ENCODE data around the gene UST.

UST gene, protein sequence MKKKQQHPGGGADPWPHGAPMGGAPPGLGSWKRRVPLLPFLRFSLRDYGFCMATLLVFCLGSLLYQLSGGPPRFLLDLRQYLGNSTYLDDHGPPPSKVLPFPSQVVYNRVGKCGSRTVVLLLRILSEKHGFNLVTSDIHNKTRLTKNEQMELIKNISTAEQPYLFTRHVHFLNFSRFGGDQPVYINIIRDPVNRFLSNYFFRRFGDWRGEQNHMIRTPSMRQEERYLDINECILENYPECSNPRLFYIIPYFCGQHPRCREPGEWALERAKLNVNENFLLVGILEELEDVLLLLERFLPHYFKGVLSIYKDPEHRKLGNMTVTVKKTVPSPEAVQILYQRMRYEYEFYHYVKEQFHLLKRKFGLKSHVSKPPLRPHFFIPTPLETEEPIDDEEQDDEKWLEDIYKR

DNA sequence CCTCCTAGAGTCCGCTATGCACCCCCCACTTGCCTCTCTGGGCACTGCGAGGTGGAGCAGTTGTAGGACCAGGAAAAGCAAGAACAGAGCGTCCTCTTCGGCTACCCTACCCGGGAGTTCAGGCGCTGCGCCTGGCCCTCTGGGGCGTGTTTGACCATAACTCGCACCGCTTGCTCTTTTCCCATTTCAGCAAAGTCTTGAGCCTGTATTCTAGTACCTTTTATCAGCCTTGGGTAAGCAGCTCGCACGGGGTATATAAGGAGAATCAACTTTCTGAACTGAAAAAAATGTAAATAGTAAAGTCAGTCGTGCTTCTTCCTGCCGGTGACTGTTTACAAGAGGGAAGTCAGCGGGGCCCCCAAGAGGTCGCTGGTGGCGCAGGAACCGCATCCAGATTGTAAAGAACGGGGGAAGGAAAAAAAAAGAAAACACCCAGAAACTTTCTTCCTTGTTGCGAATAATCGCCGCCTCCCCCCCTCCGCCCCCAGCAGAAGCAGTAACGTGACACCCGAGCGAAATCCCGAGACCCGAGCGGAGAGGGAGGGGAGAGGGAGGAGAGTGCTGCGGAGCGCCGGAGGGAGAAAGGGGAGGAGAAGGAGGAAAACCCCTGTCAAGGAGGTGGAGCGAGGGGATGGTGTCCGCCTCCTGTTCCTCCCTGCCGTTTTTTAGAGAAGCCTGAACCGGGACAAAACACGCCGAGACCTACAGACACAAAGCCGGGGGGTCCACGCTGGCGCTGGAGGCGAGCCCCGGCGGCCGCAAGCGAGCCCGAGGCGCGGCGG, at the start of gene UST:
Gene UST (plus strand): TSS at position 668 of the 782 bp plus-strand sequence. CDS start 401 bp downstream, outside the sequence.
- DNase-seq (ENCODE audit: low spot score), result peak; percentile 73

DNA sequence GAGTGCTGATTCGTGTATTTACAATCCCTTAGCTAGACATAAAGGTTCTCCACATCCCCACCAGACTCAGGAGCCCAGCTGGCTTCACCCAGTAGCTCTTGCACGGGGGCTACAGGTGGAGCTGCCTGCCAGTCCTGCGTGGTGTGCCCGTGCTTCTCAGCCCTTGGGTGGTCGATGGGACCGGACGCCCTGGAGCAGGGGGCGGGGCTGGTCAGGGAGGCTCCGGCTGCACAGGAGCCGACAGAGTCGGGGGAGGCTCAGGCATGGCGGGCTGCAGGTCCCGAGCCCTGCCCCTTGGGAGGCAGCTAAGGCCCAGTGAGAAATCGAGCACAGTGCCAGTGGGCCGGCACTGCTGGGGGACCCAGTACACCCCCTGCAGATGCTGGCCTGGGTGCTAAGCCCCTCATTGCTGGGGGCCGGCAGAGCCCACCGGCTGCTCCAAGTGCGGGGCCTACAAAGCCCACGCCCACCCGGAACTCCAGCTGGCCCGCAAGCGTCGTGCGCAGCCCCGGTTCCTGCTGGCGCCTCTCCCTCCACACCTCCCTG, 48.9 kb upstream of the UST start:
- DNase-seq (ENCODE audit: low spot score), result no peak

DNA sequence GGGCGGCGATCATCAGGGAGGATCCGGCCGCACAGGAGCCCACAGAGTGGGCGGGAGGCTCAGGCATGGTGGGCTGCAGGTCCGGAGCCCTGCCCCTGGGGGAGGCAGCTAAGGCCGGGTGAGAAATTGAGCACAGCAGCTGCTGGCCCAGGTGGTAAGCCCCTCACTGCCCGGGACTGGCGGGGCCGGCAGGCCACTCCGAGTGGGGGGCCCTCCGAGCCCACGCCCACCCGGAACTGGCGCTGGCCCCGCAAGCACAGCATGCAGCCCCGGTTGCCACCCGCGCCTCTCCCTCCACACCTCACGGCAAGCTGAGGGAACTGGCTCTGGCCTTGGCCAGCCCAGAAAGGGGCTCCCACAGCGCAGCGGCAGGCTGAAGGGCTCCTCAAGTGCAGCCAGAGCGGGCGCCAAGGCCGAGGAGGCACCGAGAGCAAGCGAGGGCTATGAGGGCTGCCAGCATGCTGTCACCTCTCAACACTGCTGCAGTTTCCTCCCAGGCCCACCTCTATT, 48.1 kb upstream of the UST start:
- DNase-seq (ENCODE audit: low spot score), result no peak

DNA sequence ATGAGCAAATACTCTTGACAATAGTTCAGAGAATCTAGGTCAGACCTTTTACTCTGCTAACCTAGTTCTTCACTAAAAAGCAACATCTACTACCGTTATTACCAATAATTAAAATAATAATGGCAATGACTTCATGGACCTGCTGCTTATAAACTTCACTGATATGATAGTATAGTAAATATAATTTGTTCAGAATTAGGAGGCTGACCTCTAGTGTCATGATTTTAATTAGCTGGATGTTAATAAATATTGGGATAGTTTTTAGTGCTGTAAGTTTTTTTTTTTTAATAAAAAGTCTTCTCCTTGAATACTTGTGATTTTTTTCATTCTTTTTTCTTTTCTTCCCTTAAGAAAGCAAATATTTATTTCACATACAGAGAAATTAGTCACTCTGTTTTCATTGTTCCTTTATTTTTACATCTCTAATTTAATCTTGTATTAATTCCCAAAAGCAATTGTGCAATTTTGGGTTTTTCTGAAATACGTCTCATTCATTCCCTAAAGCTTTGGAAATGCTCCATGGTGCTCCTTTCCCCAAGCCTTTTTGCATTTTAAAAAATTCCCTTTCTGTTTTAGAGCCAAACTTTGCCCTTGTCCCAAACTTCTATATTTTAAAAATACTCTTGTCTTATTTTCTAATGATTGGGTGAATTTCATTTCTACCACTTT, 46.6 kb upstream of the UST start:
- DNase-seq (ENCODE audit: low spot score), result no peak

DNA sequence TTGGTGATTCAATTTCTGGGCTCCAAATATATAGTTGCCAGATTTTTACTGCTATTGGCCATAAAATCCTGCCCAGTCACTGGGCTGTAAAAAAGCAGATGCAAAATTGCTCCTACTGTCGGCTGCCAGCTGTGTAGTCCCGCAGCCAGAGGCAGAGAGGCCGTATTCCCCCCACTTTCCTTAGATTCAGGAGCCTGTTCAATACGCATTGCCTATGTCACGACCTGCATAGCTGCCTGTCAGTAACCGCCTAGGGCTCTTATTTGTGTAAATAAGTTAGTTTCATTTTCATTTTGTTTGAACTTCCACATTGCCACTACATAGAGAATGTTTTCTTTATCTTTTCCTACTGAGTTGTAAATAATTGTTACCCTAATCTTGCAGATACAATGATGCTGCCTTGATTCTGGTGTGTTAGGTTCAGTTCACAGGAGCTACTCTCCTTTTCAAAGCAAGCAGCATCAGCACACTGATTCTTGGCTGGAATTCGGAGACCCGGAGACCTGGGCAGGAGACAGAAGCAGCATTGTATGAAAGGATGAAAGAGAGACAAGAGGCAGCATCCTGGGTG, 46.0 kb upstream of the UST start:
- no peak for DNase-seq (ENCODE audit: low spot score)

DNA sequence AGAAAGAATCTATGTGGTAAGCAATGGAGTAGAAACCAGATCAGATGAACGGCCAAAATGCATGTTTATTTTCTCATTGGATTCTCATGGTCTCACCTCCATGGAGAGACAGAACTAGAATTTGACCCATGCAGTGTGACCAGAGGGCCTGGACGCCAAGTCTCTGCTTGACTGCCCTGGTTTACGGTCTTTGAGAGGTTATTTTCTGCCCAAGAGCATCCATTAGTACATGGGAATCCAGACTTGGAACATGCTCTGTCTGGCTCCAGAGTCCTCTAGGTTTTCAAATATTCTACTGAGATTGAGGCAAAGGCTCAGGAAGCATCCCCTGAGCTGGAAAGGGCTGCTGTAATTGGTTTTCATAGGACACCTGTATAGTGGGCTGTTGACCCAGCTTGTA, 45.5 kb upstream of the UST start:
- no peak for DNase-seq (ENCODE audit: low spot score)

DNA sequence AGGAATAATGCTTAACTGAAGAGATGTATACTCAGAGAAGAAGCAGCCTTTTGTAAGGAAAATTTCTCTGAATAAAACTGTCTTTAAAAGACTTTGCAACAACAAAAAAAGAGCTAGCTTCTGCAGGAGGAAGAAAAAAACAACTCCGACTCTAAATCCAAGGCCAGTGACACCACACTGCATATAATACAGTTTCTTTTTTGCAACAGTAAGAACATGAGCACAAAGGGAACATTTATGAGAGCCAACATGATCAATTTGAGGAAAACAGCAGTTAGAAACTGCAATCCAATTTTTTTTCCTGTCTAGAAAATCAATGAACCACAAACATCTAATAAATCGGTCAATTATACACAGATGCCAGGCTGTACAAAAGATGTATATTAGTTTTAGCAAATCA, 42.9 kb upstream of the UST start:
- DNase-seq (ENCODE audit: low spot score), result no peak

DNA sequence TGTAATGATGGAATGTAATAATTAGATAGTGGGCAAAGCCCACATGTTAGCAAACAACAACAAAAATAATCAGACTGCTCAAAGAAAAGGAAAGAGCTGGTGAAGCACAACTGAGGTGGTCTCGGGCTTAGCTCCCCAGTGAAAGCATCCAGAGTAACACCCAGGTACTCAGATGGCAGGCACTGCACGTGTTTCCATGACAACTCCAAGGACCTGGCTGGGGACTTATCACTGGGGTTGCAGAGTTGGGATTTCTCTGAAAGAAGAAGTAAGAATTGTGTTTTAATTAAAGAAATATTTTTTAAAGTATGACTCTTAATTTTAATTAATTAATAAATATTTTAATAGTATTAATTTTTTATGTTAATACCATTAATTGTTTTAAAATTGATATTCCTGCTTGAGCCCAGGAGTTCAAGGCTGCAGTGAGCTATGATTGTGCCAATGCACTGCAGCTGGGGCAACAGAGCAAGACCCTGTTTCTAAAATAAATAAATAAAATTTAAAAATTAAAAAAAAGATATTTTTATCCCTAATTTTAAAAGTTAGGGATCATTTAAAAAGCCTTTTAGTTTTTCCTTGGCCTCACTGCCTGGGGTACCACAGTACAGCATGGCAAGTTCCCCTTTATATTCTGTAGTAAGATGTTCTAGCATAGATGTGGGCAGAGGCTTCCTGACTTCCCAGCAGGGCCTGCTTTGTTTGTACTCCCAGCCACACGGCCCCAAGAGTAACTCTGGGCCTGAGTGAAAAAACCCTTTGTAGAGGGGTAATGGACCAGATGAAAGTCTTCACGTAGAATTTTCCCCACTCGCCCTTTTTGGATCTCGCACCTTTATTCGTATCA, 42.2 kb upstream of the UST start:
- no peak for DNase-seq (ENCODE audit: low spot score)

DNA sequence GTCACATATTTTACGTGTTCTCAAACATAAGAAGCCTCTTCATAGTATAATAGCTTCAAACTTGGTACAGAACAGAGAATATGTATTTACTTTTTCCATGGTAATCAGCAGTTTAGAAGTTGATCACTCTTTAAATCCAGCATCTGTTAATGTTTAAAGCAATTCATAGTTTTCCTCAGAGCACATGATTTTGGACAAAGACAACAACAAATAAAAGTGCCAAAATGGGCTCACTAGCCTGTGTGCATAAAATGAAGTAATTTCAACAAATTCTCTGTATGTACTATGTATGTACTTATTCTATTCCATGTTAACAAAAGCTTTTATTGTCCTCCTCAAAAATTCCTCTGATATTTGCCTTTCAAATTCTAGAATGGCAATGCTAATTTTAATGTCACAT, 38.1 kb upstream of the UST start:
- DNase-seq (ENCODE audit: low spot score), result no peak

DNA sequence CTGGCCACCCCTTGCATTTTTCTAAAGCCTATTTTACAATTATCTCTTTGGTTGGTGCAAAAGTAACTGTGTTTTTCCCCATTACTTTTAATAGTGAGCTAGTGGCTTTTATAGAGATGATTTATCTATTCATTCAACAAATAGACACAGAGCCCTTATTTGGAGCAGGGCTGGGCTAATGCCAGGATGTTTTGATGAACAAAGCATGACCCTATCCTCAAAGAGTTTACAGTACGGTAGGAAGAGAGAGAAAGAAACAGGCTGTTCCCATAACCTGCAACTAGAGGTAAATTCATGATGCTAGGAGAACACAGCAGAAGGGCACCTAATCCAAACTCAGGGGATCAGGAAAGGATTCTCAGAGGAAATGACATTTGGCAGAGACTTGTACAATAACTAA, 37.3 kb upstream of the UST start:
- no peak for DNase-seq (ENCODE audit: low spot score)

DNA sequence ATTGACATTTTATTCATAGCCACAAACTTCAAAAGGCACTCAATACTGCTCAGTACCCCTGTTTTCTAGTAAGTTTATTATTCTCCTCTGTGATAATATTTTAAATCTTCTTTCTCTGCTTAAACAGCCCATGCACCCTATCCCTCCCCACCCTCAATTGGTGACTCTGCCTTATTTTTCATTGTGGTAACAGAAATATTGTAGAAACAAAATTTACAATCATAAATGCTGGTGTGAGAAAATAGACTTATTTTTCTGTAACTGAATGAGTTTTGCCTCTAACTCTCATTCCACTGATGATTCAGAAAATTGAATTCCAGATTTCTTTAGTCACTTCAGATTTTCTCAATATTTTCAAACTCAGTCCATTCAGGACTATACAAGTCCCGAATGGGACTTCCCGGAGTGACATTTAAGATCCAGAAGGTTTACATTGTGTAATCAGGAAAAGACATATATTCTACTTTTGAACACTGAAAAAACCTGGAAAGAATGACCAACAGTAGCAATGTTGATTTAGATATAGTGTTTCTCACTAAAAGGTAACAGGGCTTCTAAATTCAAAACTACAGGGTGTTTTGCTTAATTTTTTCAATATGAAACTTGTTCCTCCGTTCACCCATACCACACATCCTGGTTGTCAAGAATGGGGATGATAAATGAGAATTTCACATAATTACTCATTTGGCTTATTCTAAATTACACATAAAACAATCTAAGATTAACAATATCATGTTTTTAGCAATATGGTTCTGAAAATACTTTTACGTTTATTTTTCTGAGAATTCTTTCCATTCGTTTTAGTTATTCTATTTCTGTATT, 34.8 kb upstream of the UST start:
- DNase-seq (ENCODE audit: low spot score), result no peak

DNA sequence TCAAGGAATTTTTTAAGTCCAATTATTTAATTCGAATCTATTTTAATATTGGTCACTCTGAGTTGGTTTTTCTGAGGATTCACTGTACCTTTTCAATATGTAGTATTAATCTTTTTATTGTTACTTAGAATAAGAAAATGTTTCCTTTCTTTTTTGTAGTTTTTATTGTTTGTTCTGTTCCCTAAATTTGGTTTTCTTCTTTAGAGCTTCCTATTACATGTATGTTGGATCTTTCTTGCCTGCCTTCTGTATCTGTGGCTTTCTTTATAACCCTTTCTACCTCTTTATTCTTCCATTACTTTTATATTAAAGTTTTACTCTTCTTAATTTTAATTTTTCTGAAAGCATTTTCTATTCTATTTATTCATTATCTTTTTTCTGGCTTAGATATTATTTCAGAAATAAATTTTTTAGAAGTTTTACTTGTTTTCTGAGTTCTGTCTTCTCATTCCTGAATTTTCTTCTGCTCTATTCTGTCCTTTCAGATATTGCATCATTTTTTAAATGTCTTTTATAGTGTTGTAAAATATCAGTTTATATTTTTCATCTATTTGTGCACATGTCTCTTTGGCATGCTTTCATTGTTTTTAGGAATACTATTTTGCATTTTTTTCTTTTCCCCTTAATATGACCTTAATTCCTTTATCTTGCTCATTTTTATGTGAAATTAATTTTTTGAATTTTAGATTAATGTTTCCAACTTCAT, 33.6 kb upstream of the UST start:
- DNase-seq (ENCODE audit: low spot score), result no peak

DNA sequence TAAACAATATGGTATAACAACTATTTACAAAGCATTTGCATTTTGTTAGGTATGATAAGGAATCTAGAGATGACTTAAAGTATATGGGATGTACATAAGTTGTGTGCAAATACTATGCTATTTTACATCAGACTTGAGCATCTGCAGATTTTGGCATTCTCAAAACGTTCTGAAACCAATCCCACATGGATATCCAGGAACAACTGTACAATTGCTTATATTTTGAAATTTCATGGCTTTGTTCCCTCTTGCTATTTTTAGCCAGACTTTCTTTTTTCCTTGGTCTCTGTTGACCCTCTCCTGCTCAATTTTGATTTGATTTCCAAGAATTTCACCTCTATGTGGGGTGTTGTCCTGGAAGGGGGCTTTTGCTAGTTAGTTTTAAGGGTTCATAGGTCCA, 32.9 kb upstream of the UST start:
- no peak for DNase-seq (ENCODE audit: low spot score)

DNA sequence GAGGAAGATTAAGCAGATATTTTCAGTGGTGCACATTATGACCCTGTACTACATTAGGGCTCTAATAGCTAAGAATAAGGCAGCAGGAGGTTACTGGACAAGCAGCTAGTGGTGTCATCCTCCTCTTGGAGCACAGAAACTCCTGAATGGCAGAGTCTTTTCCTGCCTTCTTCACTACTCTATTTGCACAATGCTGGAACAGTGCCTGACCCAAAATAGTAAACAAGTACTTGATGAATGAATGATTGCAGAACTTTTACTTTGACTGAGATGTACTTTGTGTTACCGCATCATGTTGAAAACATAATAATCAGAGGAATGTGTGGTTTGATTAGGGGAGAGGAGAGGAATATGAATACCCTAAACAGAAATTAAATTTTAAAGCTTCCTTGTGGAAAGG, 30.0 kb upstream of the UST start:
- DNase-seq (ENCODE audit: low spot score), result no peak

DNA sequence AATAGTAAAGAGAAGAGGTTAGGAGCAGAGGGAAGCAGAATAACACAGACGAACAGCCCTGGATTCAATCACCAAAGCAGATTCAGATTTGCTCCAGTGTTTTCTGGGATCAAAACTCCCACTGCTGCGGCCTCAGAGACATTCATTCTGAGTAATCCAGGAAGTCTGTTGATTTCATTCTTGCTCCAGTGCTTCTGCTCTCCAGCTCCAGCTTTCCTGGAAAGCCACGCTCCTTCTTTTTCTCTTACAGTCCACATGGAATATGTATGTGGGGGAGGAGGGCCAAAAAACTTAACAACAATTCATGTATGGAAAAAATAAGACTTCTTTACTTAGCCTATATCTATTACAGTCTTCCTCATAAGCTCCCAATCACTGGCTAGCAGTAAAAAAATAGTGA, 26.4 kb upstream of the UST start:
- no peak for DNase-seq (ENCODE audit: low spot score)

DNA sequence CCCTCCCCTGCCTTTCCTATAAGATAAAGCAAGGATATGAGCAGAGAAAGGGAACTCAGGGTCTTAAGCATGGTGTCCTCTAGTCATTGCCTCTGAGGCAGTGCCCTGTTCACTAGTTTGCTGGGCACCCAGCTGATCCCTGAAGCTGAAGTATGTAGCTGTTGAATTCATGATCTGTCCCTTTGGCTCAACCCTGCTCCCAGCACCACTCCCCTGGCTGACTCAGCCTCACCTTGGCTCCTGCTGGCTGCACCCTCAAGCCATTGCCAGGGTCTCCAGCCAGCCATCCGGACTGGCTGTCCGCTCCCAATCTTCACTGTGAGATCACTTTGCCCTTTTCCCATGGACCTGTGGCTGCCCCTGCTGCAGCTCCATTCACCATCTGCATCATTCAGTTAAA, 25.9 kb upstream of the UST start:
- no peak for DNase-seq (ENCODE audit: low spot score)

DNA sequence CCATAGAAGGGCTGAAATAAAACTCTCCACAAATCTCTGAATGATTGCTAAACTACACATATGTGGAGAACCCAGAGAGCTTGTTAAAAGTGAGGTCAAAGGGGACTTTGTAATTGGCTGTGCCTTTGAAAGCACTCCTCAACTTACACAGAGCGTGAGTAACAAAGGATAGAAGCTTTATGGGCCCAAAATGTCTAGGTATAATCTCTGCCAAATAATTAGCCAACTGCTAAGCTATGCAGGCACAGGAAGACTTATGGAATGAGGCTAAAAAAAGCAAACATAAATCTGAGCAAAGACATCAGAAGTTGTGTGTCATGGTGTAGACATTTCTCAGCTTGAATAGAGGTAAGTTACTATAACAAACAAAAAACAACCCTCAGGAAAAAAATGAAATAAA, 23.3 kb upstream of the UST start:
- DNase-seq (ENCODE audit: low spot score), result no peak

DNA sequence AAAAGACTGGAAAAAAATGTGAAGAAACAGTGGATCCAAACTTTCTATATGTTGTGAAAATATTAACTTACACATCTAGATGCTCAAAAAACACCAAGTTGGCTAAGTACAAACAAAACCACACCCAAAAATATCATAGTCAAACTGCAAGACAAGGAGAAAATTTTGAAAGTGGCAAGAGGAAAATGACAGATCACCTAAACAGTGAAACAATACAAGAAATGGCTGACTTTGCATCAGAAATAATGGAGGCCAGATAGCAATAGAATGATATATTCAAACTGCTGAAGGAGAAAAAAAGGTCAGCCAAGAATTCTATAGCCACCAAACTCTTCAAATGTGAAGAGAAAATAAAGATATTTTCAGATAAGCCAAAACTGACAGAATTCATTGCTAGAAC, 22.4 kb upstream of the UST start:
- no peak for DNase-seq (ENCODE audit: low spot score)

DNA sequence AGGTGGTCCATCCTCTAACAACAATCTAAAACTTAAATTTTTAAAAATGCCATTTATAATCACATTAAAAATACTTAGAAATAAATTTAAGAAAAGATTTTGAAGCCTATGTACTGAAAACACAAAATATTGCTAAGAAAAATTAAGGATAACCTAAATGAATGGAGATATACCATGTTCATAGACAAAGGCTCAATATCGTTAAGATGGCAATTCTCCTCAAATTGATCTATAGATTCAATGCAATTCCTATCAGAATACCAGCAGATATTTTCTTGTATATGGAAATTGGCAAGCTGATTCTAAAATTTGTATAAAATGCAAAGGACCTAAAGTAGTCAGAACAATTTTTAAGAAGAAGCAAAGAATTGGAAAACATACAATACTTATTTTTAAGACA, 19.7 kb upstream of the UST start:
- DNase-seq (ENCODE audit: low spot score), result no peak

DNA sequence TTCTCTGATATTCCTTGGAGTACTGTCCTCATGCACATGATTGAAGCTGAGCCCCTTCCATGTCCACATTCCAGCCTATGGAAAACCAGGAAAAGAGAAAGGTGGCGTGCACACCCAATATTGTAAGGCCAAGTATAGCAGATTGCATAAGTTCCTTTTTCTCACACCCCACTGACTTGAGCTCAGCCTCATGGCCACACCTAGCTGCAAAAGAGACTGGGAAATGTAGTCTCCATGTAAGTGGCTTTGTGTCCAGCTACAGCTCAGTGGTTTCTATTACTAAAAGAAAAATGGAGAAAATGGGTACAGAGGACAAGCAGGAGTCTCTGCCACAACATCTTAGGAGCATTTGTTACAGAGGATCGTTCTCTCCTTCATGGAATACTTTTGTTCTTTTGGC, 10.8 kb upstream of the UST start:
- no peak for DNase-seq (ENCODE audit: low spot score)
